NCI-H1105 treated with DMSO at 0.1 percent for 48 hours (cell line): Measurements from ENCODE around the gene NRG3.

Experiments
- DNase-seq: peaks from one replicate; lab custom pipeline; 2025; lab: John Stamatoyannopoulos, UW

Gene NRG3

GRCh38 chr10:82213784-82214183 is 338.8 kb downstream of the NRG3 start:
- no peak for DNase-seq

DNA sequence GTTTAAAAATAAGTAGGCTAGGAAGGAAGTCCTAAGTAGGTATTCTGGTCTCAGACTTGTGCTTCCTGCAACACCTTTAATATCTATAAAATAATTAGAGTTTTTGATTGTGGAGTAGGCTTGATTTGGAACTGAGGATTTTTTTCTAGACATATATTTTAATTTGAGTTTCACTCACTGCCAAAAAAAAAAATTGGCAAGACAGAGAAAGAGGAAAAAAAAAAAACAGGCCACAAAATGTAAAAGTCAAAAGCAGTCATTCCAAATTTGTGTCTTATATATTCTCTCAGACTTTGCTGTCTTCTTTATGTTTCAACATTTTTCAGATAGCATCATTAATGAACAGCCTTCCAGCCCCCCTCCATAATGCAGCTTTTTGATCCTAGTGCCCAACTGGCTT is 346.1 kb downstream of the NRG3 start:
- DNase-seq: no peak

- no peak for DNase-seq
Observed at GRCh38 chr10:82221601-82222149, 346.7 kb downstream of the NRG3 start.

- DNase-seq: no peak
Observed at GRCh38 chr10:82228701-82229100, 353.7 kb downstream of the NRG3 start.

DNA sequence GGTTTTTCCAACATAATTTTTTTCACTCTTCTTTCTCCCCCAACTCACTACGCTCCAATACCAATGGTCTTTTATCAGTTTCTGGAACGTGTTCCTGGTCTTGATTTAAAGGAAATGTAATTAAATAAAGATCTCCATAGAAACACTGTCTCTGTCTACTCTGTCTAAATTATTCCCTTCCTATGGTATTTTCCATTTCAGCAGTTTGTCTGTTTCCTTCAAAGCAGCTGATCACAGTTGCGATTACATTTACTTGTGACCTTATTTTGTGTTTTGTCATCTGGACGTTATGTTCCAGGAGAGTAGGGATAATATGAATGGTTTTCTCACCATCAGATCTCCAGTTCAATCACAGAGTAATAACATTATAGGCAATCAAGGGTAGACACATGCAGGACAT is 359.2 kb downstream of the NRG3 start:
- no peak for DNase-seq

DNA sequence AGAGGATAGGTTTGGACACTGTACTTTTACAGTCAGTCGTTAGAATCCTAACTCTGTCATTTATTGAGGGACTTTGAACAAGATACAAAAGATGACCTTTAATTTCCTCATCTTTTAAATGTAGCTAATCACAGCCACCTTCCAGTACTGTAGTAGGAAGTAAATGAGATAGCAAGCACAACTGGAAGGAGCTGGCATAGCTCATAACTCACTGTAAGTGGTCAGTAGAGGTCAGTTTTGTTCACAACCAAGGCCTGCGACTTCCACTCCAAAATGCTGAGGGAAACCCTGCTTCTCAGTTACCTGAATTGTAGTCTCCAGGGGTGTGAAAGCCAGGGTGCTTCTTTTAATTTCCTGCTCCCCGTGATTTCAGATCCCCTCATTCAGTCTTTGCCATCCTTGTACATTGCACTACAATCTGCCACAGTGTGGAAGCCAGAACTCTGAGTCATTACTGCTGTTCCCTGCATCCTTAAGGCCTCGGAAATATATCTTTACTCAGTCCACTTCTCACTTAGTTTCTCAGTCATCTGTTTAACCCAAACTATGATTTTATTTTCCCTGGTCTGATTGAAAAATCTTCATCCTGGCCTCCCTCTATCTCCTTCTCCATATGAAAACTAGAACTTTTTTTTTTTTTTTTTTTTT is 361.2 kb downstream of the NRG3 start:
- DNase-seq: no peak

GRCh38 chr10:82238291-82238690 is 363.3 kb downstream of the NRG3 start:
- DNase-seq: no peak

GRCh38 chr10:82240408-82240807 is 365.4 kb downstream of the NRG3 start:
- DNase-seq: no peak

DNA sequence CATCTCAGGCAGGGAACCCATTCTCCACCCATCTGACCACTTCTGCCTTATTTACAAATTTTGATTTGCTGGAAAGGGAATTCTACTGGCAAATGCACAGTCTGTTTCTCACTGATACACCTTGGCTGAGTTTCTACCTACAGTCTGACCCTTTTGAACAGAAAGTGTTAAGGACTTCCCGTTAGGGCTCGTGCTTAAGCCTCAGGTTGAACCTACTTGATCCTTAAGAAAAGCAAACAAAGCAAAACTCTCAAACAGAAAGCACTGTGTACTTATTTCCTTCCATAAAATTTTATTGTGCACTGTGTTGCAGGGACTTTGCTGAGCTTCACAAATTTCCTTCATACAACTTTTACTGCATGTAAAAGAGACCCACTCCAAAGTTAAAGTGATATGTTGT is 367.8 kb downstream of the NRG3 start:
- DNase-seq: no peak

GRCh38 chr10:82245157-82245556 is 370.2 kb downstream of the NRG3 start:
- DNase-seq: no peak

DNA sequence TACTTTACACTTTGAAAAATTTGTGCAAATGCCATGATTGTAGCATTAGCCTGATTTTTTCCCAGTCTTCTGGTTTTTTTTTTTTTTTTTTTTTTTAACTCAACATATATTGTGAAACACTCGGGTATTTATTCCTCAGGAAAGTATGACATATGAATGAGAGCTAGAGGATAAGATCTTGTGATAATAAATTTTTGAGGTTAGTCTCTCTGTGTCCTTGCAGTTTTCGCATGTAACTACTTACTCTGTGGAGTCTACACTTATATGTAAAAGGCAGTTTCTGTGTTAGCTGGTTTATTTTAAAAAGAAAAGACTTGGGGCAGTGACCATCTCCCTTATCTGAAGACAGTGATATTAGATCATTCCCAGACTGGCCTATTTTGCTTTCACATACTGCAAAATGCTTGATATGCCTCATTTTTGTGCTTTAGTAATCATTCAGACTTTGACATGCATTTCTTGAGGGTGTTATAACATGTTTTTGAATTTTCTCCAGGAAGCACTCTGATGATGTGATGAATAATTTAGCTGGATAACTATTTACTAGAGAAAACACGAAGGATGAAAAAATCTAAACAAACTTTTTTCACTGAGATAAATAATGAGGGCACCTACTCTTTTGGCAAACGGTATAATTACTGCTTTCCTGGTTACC is 371.0 kb downstream of the NRG3 start:
- DNase-seq: no peak

DNA sequence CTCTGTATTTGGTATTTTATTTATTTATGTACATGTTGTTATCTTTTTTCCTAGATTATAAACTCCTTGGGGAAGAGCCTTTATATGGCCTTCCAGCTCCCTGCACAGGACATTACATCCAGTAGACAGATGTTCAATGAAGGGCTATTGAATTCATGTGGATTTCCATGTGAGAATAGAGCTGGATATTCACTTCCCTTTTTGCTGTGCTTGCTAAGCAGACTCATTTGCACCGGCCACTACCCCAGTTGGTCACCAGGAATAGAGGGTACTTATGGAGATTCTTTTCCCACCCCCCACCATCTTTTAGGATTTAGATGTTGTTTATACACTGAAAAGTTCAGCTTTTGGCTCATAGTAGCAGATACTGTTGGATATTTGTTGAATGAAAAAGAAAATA is 374.1 kb downstream of the NRG3 start:
- DNase-seq: no peak

- DNase-seq: no peak
Observed at GRCh38 chr10:82251222-82251906, 376.4 kb downstream of the NRG3 start.

GRCh38 chr10:82252081-82252480 is 377.1 kb downstream of the NRG3 start:
- no peak for DNase-seq

DNA sequence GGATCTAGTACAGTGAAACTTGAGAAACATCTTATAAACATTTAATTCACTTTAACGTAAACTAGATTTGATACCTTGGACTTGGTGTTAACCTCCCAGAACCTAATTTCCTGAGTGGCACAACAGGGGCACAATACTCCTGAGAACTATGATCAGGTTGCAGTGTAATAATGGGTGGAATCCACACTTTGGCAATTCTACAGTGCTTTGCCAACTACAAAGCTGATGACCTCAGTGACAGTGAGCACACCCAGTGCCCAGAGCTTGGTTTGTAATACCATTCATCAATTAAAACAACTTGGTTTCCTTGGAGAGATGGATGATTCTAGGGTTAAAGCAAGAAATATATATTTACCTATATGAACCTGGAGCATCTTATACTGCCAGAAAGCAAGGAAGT is 379.2 kb downstream of the NRG3 start:
- no peak for DNase-seq

DNA sequence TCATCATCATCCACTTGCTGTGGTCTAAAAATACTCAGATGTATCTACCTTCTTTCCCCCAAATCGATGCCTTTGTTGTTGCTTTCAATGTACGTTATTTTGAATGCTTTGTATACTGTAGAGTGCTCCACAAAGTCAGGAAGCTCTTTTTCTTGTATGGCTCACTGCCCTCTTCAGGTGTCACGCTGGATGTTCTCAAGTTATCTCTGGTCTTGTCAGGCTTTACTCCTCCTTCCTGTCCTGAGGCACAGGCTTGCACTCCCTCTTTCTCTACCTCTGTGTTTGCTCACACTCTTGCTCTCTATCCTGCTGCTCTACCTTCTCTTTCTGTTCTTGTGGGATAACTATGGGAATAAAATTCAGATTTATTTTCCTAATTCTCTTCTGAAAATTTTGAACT is 381.3 kb downstream of the NRG3 start:
- DNase-seq: no peak

GRCh38 chr10:82266438-82266837 is 391.4 kb downstream of the NRG3 start:
- DNase-seq: no peak

- DNase-seq: no peak
Observed at GRCh38 chr10:82267014-82267413, 392.0 kb downstream of the NRG3 start.

- no peak for DNase-seq
Observed at GRCh38 chr10:82267465-82267864, 392.5 kb downstream of the NRG3 start.

DNA sequence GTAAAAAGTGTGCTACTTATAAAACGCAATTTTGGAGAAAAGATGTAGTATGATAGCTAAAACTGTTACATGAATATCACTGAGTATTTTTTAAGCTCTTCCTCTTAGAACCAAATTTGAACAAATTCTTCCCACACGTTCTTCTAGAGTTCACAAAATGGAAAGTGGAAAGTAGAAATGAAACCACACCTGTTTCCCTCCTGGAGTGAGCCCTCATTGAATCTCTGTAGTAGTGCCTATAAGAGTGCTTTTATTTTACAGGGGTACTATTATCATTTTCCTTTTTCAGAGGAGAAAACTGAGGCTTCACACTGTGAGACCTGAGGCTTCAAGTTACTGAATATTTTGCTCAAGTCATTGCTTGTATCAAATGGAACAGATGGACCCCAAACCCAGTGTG is 393.0 kb downstream of the NRG3 start:
- no peak for DNase-seq

DNA sequence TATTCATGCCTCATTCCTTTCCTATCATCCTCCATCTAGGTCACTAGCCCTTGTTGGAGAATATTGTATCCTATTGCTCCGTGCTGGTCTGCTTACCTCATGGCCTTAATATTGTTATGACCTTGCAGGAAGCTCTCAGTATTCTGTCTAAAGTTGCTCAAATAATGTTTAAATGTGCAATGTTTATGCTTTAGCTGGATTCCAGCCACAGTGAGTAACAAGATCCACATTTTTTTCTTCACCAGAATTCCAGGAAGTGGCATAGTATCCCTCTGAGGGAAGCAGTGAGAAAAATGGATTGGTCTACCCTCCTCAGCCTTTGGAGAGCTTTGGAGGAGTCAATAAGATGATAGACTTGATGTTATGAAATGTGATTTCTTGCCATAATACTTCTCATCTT is 402.6 kb downstream of the NRG3 start:
- no peak for DNase-seq

DNA sequence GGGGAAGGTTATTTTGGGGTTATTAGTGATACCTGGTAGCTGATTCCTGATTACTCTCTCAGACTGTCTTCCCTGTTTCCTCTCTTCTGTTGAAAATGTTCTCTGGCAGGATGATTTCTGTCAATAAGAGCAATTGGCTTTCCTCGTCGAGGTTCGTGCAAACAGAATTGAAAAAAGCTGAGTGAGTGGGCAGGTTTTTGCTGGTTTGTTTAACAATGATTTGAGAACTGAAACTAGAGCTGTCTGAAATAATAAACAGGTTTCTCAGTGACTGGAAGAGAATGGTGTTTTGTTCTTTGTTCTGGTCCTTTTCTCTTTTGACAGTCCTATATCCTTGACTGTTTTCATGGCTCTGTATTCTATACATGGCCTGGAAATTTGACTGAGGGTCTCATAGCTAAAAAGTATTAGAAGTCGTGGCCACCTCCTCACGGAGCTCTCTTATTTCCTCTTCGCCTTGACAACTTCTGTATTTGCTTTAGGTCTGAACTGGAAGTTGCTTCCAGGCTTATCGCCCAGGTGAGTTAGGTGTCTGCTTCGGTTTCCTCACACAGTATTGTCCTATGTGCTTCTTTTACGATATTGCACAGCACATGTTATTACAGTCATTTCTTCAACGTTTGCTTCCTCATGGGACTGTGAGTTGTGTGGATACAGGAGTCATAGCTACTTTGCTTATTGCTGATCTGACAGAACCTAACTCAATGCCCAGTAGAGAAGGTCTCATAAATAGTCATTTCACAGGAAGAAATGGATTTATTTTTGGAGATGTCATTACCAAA is 403.6 kb downstream of the NRG3 start:
- DNase-seq: no peak
